Esophagus muscularis mucosa (tissue), 4 donors: Measurements from ENCODE around the gene RABAC1. TPM values are rescaled to one million over a fixed set of nuclear protein-coding genes. Genes with fewer than 3 reads are reported as not detected.
"Not testable (repeated sequence)": the region's sequence is repeated elsewhere in the genome, so short reads cannot be mapped to it uniquely, and the experiment has no call there.

Experiments
- DNase-seq: peaks from one replicate; pipeline ENCODE4 v3.0.0-alpha.2; 2017; ENCODE audit errors: extremely low spot score
- H3K27ac ChIP-seq, 4 donors: fragments of 200-600 bp; sonication (generic); replicated peaks in 1 of 4; 1 replicate in 3 of 4; 2 replicates in 1 of 4; pipeline ENCODE4 v1.5.1; 2016 to 2019; ENCODE audit warnings: mild to moderate bottlenecking in 1 of 4
- H3K27me3 ChIP-seq, 4 donors: fragments of 200-600 bp; sonication (generic); one replicate each; pipeline versions ENCODE4 v1.5.1 to v1.6.0; 2016 to 2019
- H3K36me3 ChIP-seq, 4 donors: fragments of 200-600 bp; sonication (generic); one replicate each; pipeline ENCODE4 v1.5.1; 2016 to 2019
- H3K4me1 ChIP-seq, 4 donors: fragments of 200-600 bp; sonication (generic); one replicate each; pipeline ENCODE4 v1.5.1; 2016 to 2019
- H3K4me3 ChIP-seq, 4 donors: fragments of 200-600 bp; sonication (generic); 1 replicate in 2 of 4; 2 replicates in 2 of 4; pipeline ENCODE4 v1.5.1; 2016 to 2019; ENCODE audit warnings: mild to moderate bottlenecking in 4 of 4, moderate library complexity in 1 of 4
- H3K9me3 ChIP-seq, 4 donors: fragments of 200-600 bp; sonication (generic); 1 replicate in 3 of 4; 2 replicates in 1 of 4; pipeline ENCODE4 v1.5.1; 2016 to 2019
- CTCF ChIP-seq, 3 experiments: fragments of 200-600 bp in 2 of 3; fragments of 450-650 bp in 1 of 3; sonication (generic) in 2 of 3; IDR thresholded peaks; one replicate each; pipeline ENCODE4 v1.5.1; 2017 to 2019; ENCODE audit warnings: antibody characterized with exemption in 3 of 3, mild to moderate bottlenecking in 2 of 3, moderate library complexity in 1 of 3
- EP300 ChIP-seq: sonication (generic); formaldehyde crosslinking; IDR thresholded peaks from one replicate; pipeline ENCODE4 v1.6.1; 2017; ENCODE audit warnings: antibody characterized with exemption
- POLR2A ChIP-seq: fragments of 450-650 bp; IDR thresholded peaks from one replicate; pipeline ENCODE4 v1.6.1; 2017; ENCODE audit warnings: antibody characterized with exemption, moderate library complexity, mild to moderate bottlenecking, low read depth
- POLR2AphosphoS5 ChIP-seq, 2 donors: sonication (generic); formaldehyde crosslinking; IDR thresholded peaks; one replicate each; pipeline ENCODE4 v1.6.1; 2017; ENCODE audit warnings: antibody characterized with exemption in 2 of 2
- WGBS: methylation state at CpG from one replicate; pipeline ENCODE4 v1.1.5; 2018; 5-methylcytosine and 5-hydroxymethylcytosine counted together
- intact Hi-C: fragments of 100-400 bp; cut with DNase I; formaldehyde crosslinking; loops from one replicate; pipeline ENCODE4 v1.15.1; 2023
- total RNA-seq, 4 donors: library from RNA; depleted of rRNA; stranded (reverse); fragments of >200 nt; gene quantifications; one replicate each; pipeline versions ENCODE4 v1.1.0 to v1.2.1, GENCODE V29; 2016

The RABAC1 gene
- total RNA-seq, 4 donors from 2014 or later, result 142 to 250 (median 201) TPM

GRCh38 chr19:41993612-41994483 lies 34.7 kb upstream of the RABAC1 start, which contains the start of gene ATP1A3:
Gene ATP1A3, minus strand, starts transcription at chr19:41994230. Its CDS starts 154 bp downstream, at chr19:41994076.
- WGBS, result 0% methylated on average over 6 of the region's 84 CpGs

GRCh38 chr19:41991925-41992569 lies 32.9 kb upstream of the RABAC1 start:
- DNase-seq, intact Hi-C loops, H3K27ac ChIP-seq, H3K4me3 ChIP-seq, H3K9me3 ChIP-seq: not testable (repeated sequence)
- peaks cover 0 to 64% (median 30%) of the 10 kb centered on the region in 4 donors for H3K27me3 ChIP-seq
- peaks cover 13 to 21% (median 15%) of the 10 kb centered on the region in 4 donors for H3K4me1 ChIP-seq
- peaks cover 0 to 14% (median 0%) of the 10 kb centered on the region in 4 donors for H3K36me3 ChIP-seq
- 58% methylated on average over 5 of the region's 11 CpGs for WGBS

More at GRCh38 chr19:41993612-41994483, 34.7 kb upstream of the RABAC1 start, which contains the start of gene ATP1A3:
- DNase-seq, result no peak
- no peak within 1 kb of the TSS for H3K27ac ChIP-seq
- peaks cover 23 to 39% (median 32%) of the 10 kb centered on the region in 4 donors for H3K4me1 ChIP-seq
- H3K9me3 ChIP-seq, result no peaks in the 10 kb centered on the region
- H3K27me3 ChIP-seq, result peaks cover 0 to 82% (median 45%) of the 10 kb centered on the region in 4 donors
- TF ChIP-seq EP300, result no peak
- TF ChIP-seq POLR2AphosphoS5 (IDR thresholded peaks at IDR 0.05), result no peak
- no peak for TF ChIP-seq POLR2A
- TF ChIP-seq CTCF (IDR thresholded peaks at IDR 0.05), result no peak
- intact Hi-C loops, result no loop called here
- H3K4me3 ChIP-seq, result peak within 1 kb of the TSS; percentile 46 to 61 (median 50)
- no peaks in the 10 kb centered on the region for H3K36me3 ChIP-seq

DNA sequence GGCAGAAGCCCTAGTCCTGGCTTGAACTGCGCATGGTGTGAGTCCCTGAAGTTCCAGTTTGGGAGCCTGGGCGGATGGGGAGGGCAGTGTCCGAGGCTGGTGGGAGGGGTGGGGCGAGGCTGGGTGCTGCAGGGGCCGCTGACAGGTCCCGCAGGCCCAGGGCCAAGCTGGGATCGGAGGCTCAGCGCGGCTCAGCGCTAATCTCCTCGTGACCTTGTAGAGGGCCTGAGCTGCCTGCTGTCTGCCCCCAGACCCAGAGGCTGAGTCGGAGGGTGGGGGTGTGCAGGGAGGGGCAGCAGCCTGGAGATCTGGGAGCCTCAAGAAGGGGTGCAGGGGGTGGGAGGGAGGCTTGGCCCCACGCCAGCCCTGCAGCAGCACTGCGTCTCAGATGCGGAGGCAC lies 31.9 kb upstream of the RABAC1 start:
- peaks cover 0 to 17% (median 0%) of the 10 kb centered on the region in 4 donors for H3K36me3 ChIP-seq
- no peak for DNase-seq
- no peaks in the 10 kb centered on the region for H3K9me3 ChIP-seq
- H3K4me1 ChIP-seq, result peaks cover 13 to 19% (median 14%) of the 10 kb centered on the region in 4 donors
- no peak overlapping the region for H3K4me3 ChIP-seq
- intact Hi-C loops, result no loop called here
- no peak for TF ChIP-seq EP300
- TF ChIP-seq POLR2AphosphoS5 (IDR thresholded peaks at IDR 0.05), result no peak
- no peak for TF ChIP-seq POLR2A
- no peak for TF ChIP-seq CTCF (IDR thresholded peaks at IDR 0.05)
- peaks cover 0 to 54% (median 26%) of the 10 kb centered on the region in 4 donors for H3K27me3 ChIP-seq
- no peak overlapping the region for H3K27ac ChIP-seq
- 56% methylated on average over 15 of the region's 15 CpGs for WGBS

DNA sequence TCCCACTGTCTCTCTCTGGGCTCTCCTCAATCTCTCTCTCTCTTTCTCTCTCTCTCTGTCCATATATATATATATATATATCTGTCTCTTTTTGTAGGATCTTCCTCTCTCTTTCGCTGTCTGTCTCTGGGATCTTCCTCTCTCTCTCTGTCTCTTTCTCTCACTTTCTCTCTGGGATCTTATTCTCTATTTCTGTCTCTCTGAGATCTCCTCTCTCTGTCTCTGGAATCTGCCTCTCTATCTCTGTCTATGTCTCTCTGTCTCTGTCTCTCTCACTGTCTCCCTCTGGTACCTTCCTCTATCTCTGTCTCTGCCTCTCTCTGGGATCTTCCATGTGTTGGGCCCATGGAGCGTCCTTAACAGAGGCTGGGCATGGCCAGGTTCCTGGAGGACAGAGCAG lies 31.5 kb upstream of the RABAC1 start:
- TF ChIP-seq CTCF (IDR thresholded peaks at IDR 0.05) (no peak), EP300 (no peak), POLR2AphosphoS5 (IDR thresholded peaks at IDR 0.05) (no peak), POLR2A (no peak)
- peaks cover 0 to 50% (median 24%) of the 10 kb centered on the region in 4 donors for H3K27me3 ChIP-seq
- intact Hi-C loops, result no loop called here
- H3K9me3 ChIP-seq, result no peaks in the 10 kb centered on the region
- peaks cover 0 to 21% (median 0%) of the 10 kb centered on the region in 4 donors for H3K36me3 ChIP-seq
- no peak overlapping the region for H3K4me3 ChIP-seq
- H3K27ac ChIP-seq, result no peak overlapping the region
- no peak for DNase-seq
- peaks cover 13 to 19% (median 14%) of the 10 kb centered on the region in 4 donors for H3K4me1 ChIP-seq
- WGBS, result 87% methylated on average over 2 of the region's 2 CpGs

DNA sequence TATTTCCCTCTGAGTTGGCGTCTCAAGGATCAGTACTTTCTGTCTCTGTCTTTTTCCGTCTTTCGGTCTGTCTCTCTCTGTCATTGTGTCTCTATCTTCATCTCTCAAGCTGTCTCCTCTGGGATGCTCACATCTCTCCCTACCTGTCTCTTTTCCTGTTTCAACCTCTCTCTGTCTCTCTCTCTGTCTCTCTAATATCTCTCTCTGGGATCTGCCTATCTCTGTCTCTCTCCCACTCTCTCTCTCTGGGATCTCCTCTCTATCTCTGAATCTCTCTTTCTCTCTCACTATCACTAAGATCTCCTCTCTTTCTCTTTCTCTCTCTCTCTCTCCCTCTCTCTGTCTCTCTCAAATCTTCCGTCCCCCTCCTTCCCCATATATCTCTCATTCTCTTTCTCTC lies 30.9 kb upstream of the RABAC1 start:
- peaks cover 0 to 27% (median 0%) of the 10 kb centered on the region in 4 donors for H3K36me3 ChIP-seq
- no peak overlapping the region for H3K27ac ChIP-seq
- no peak for DNase-seq
- intact Hi-C loops, result no loop called here
- no peaks in the 10 kb centered on the region for H3K9me3 ChIP-seq
- no peak for TF ChIP-seq POLR2AphosphoS5 (IDR thresholded peaks at IDR 0.05)
- no peak for TF ChIP-seq CTCF (IDR thresholded peaks at IDR 0.05)
- TF ChIP-seq EP300, result no peak
- TF ChIP-seq POLR2A, result no peak
- 87% methylated on average over 4 of the region's 4 CpGs for WGBS
- peaks cover 13 to 19% (median 14%) of the 10 kb centered on the region in 4 donors for H3K4me1 ChIP-seq
- no peak overlapping the region for H3K4me3 ChIP-seq
- peaks cover 0 to 44% (median 24%) of the 10 kb centered on the region in 4 donors for H3K27me3 ChIP-seq
